ENCODE data around the gene C6orf62. TPM values are rescaled to one million over a fixed set of nuclear protein-coding genes. Genes with fewer than 3 reads are reported as not detected.
"Not testable (repeated sequence)": the region's sequence is repeated elsewhere in the genome, so short reads cannot be mapped to it uniquely, and the experiment has no call there.

C6orf62 gene
- total RNA-seq = 100 to 1,000 TPM; 103 to 106 TPM

DNA sequence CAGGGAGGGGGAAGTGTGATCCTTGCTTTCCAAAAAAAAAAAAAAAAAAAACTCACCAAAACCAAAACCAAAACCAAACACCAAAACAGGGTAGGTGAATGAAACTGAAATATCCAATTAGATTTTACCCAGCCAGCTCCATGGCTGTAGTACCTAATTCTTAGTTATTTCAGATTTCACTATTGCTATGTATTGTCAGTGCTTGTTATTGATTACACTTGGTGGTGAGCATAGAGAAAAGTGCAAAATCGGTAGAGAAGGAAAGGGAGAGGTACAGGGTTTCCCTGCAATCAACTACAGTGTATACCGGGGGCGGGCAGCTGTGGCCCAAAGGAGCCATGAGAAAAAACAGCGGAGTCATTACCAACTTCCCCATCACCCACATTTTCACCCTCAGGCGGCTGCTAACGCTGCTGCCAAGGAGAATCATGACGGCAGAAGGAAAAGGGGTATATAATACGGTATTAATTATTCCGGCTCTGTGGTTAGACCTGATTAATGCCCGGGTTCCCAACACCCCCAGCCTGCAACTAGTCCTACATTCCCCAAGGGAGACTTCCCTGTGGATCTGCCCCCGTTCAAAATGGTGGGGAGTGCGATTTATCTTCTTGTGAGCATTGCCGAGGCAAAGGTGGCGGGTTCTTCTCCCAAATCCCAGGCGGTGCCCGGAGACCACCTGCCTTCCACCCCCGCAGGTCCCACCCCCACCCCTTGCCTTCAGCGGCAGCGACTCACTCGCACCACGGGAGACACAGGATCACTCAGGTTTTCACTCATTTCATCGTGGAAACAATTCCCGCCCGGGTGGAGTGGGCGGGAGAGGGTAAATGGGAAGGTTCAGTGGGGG, at the start of gene C6orf62:
TSS of gene C6orf62 (minus strand) at position 30 of the 847 bp plus-strand sequence. CDS start 486 bp downstream, outside the sequence.
- intact Hi-C loops (cut with micrococcal nuclease) = loop anchor here (5.0 kb wide), 1 partner anchor 298 kb away; no protein-coding TSS in a partner anchor
- no peak for ATAC-seq
- H3K36me3 Mint-ChIP-seq (ENCODE audit: low read depth) = peaks cover 59% of the 10 kb centered on the region

DNA sequence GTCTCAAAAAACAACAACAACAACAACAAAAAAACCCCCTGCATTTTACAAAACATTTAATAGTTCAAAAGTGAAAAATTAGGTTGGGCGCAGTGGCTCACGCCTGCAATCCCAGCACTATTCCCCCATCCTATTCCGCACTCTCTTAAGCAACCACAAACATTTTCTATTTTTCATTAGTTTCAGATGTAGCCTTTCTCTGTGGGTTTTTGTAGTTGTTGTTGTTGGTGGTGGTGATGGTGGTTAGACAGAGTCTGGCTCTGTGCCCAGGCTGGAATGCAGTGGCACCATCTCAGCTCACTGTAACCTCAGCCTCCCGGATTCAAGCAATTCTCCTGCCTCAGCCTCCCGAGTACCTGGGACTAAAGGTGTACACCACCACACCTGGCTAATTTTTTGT, 49.4 kb upstream of the C6orf62 start:
- ATAC-seq (no peak), DNase-seq (no peak)
- CTCF ChIA-PET = interaction anchor here (1.4 to 4.7 kb wide), 4 partner anchors 15 to 186 kb away, joined by 3 to 72 read pairs (median 4); no protein-coding TSS in a partner anchor
- Mint-ChIP-seq H3K27ac (no peak overlapping the region), H3K4me3 (no peak overlapping the region), H3K4me1 (ENCODE audit: low read depth) (peaks cover 2% of the 10 kb centered on the region), H3K27me3 (no peaks in the 10 kb centered on the region), H3K36me3 (ENCODE audit: low read depth) (no peaks in the 10 kb centered on the region), H3K9me3 (no peaks in the 10 kb centered on the region)
- POLR2A ChIA-PET = interaction anchor here (0.9 kb wide), 1 partner anchor 46 kb away, joined by 3 read pairs; no protein-coding TSS in a partner anchor
- TF ChIP-seq, protein P1, sequence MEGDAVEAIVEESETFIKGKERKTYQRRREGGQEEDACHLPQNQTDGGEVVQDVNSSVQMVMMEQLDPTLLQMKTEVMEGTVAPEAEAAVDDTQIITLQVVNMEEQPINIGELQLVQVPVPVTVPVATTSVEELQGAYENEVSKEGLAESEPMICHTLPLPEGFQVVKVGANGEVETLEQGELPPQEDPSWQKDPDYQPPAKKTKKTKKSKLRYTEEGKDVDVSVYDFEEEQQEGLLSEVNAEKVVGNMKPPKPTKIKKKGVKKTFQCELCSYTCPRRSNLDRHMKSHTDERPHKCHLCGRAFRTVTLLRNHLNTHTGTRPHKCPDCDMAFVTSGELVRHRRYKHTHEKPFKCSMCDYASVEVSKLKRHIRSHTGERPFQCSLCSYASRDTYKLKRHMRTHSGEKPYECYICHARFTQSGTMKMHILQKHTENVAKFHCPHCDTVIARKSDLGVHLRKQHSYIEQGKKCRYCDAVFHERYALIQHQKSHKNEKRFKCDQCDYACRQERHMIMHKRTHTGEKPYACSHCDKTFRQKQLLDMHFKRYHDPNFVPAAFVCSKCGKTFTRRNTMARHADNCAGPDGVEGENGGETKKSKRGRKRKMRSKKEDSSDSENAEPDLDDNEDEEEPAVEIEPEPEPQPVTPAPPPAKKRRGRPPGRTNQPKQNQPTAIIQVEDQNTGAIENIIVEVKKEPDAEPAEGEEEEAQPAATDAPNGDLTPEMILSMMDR (IDR thresholded peaks at IDR 0.05) = no peak
- intact Hi-C loops (cut with micrococcal nuclease) = loop anchor here (5.0 kb wide), 1 partner anchor 46 kb away; no protein-coding TSS in a partner anchor

More for the DNA sequence above, at the start of gene C6orf62:
- Mint-ChIP-seq H3K27ac (peak within 1 kb of the TSS; percentile 94), H3K27me3 (no peaks in the 10 kb centered on the region), H3K4me3 (peak within 1 kb of the TSS; percentile 98), H3K4me1 (ENCODE audit: low read depth) (peaks cover 40% of the 10 kb centered on the region), H3K9me3 (no peaks in the 10 kb centered on the region)
- ChIA-PET CTCF (interaction anchor here (1.0 to 1.9 kb wide), 5 partner anchors 9 to 299 kb away, joined by 3 to 6 read pairs (median 4); no protein-coding TSS in a partner anchor), POLR2A (interaction anchor here (0.7 to 3.2 kb wide), 10 partner anchors 10 to 419 kb away, joined by 3 to 22 read pairs (median 4); partner anchors contain the start of gene GMNN)
- TF ChIP-seq, protein P1 (IDR thresholded peaks at IDR 0.05) = no peak
- DNase-seq = peak; percentile 79

DNA sequence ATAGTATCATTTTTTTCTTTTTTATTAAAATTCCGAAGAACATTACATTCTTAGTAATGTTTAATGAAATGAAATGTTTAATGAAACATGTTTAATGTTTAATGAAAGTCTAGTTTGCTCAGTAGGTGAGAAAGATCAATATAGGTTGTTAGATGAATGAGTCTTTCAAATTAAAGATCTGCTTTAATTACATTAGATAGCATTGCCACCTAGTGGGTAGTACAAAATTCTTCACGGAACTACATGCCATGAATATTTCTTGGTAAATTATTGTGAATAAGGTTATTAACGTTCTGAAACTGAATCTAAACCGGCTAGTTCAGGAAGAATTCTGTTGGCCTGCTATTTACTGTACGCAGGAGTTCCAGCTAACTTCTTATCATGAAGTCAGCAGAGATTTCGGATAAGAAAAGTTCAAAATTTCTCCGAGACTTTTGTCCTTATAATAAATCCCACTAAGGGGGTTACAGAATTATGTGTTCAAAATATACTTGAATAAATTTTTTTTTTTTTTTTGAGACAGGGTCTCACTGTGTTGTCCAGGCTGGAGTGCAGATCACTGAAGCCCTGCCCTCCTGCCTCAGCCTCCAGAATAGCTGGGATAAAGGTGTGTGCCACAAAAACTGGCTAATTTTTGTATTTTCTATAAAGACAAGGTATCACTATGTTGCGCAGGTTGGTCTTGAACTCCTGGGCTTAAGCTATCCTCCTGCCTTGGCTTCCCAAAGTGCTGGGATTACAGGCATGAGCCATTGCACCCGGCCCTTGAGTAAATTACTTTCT, 47.9 kb upstream of the C6orf62 start:
- intact Hi-C loops (cut with micrococcal nuclease) = loop anchor here (1.0 to 5.0 kb wide), 2 partner anchors 45 to 186 kb away; no protein-coding TSS in a partner anchor
- DNase-seq (no peak), ATAC-seq (peak; percentile 76)
- TF ChIP-seq, protein P1 (IDR thresholded peaks at IDR 0.05) = peak; percentile 58
- Mint-ChIP-seq H3K27me3 (no peaks in the 10 kb centered on the region), H3K4me1 (ENCODE audit: low read depth) (peaks cover 4% of the 10 kb centered on the region), H3K27ac (no peak overlapping the region), H3K36me3 (ENCODE audit: low read depth) (no peaks in the 10 kb centered on the region), H3K4me3 (no peak overlapping the region), H3K9me3 (no peaks in the 10 kb centered on the region)
- POLR2A ChIA-PET = interaction anchor here (0.6 to 2.1 kb wide), 3 partner anchors 9 to 58 kb away, joined by 3 to 5 read pairs (median 3); no protein-coding TSS in a partner anchor
- CTCF ChIA-PET = interaction anchor here (0.7 to 4.7 kb wide), 15 partner anchors 9 to 241 kb away, joined by 3 to 72 read pairs (median 6); partner anchors contain the start of gene C6orf62

DNA sequence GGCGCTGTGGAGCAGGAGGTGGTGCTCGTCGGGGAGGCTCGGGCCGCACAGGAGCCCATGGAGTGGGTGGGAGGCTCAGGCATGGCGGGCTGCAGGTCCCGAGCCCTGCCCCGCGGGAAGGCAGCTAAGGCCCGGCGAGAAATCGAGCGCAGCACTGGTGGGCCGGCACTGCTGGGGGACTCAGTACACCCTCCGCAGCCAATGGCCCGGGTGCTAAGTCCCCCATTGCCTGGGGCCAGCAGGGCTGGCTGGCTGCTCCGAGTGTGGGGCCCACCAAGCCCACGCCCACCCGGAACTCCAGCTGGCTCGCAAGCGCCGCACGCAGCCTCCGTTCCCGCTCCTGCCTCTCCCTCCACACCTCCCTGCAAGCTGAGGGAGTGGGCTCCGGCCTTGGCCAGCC, 47.0 kb upstream of the C6orf62 start:
- ChIA-PET POLR2A (interaction anchor here (0.6 to 2.1 kb wide), 3 partner anchors 10 to 47 kb away, joined by 3 to 5 read pairs (median 3); partner anchors contain the start of gene C6orf62), CTCF (interaction anchor here (1.1 to 4.7 kb wide), 11 partner anchors 8 to 240 kb away, joined by 3 to 72 read pairs (median 6); partner anchors contain the start of gene C6orf62)
- H3K36me3 Mint-ChIP-seq (ENCODE audit: low read depth); H3K27ac Mint-ChIP-seq; DNase-seq; H3K4me3 Mint-ChIP-seq; ATAC-seq; H3K4me1 Mint-ChIP-seq (ENCODE audit: low read depth); H3K27me3 Mint-ChIP-seq; H3K9me3 Mint-ChIP-seq: not testable (repeated sequence)
- intact Hi-C loops (cut with micrococcal nuclease) = loop anchor here (1.0 to 5.0 kb wide), 2 partner anchors 44 to 185 kb away; no protein-coding TSS in a partner anchor

DNA sequence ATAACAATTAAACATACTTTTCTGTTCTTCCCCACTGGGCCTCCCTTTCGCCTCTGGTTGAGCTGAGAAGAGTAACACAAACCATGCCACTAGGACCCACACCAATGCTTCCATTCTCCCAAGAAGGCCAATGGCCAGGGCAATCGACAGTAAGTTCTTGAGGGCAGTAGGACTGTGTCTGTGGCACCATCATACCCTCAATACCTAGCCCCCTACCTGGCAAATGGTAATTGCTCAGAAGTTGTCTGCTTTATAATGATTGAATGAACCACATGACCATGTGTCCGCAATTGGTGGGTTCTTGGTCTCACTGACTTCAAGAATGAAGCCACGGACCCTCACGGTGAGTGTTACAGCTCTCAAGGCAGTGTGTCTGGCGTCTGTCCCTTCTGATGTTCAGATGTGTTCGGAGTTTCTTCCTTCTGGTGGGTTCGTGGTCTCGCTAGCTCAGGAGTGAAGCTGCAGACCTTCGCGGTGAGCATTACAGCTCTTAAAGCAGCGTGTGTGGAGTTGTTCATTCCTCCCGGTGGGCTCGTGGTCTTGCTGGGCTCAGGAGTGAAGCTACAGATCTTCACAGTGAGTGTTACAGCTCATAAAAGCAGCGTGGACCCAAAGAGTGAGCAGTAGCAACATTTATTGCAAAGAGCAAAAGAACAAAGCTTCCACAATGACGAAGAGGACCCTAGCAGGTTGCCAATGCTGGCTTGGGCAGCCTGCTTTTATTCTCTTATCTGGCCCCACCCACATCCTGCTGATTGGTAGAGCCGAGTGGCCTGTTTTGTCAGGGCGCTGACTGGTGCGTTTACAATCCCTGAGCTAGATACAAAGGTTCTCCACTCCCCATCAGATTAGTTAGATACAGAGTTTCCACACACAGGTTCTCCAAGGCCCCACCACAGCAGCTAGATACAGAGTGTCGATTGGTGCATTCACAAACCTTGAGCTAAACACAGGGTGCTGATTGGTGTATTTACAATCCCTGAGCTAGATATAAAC, 46.2 kb upstream of the C6orf62 start:
- not testable (repeated sequence) for H3K4me1 Mint-ChIP-seq (ENCODE audit: low read depth); DNase-seq; H3K36me3 Mint-ChIP-seq (ENCODE audit: low read depth); H3K27me3 Mint-ChIP-seq; H3K9me3 Mint-ChIP-seq; H3K4me3 Mint-ChIP-seq; ATAC-seq
- ChIA-PET POLR2A (interaction anchor here (0.6 to 2.1 kb wide), 3 partner anchors 11 to 46 kb away, joined by 3 to 5 read pairs (median 3); partner anchors contain the start of gene C6orf62), CTCF (interaction anchor here (1.2 to 4.7 kb wide), 4 partner anchors 22 to 218 kb away, joined by 3 to 72 read pairs (median 6); partner anchors contain the start of gene C6orf62)
- intact Hi-C loops (cut with micrococcal nuclease) = loop anchor here (5.0 kb wide), 1 partner anchor 43 kb away; no protein-coding TSS in a partner anchor
- peak overlapping the region; percentile 3 for H3K27ac Mint-ChIP-seq

Measured in activated CD8-positive, alpha-beta T cell treated with anti-CD3 and anti-CD28 coated beads for 36 hours (primary cell).